Renal cortical epithelial cell (primary cell): ENCODE results near the gene WWOX. TPM values are rescaled to one million over a fixed set of nuclear protein-coding genes. Genes with fewer than 3 reads are reported as not detected.
A peak's percentile ranks its signal among the peaks of the same experiment; 100 is the strongest.
"Not testable (repeated sequence)": the region's sequence is repeated elsewhere in the genome, so short reads cannot be mapped to it uniquely, and the experiment has no call there.

Source experiments
- DNase-seq: peaks from one replicate; pipeline ENCODE4 v3.0.0-alpha.2; 2011; ENCODE audit warnings: low read depth
- total RNA-seq: library from RNA; depleted of rRNA; stranded (reverse); fragments of >200 nt; gene quantifications from 2 replicates; pipeline ENCODE4 v1.2.3, GENCODE V29; 2014

The WWOX gene
- total RNA-seq, 1 donor from 2014 or later: 29.5 TPM

GRCh38 chr16:78571434-78571833 is 472.0 kb downstream of the WWOX start:
- no peak for DNase-seq

GRCh38 chr16:78571898-78572358 is 472.5 kb downstream of the WWOX start:
- no peak for DNase-seq

- DNase-seq: no peak
Observed at GRCh38 chr16:78574571-78574970, 475.1 kb downstream of the WWOX start.

- DNase-seq: peak; percentile 3
Observed at GRCh38 chr16:78576941-78577340, 477.5 kb downstream of the WWOX start.

GRCh38 chr16:78577630-78578029 is 478.2 kb downstream of the WWOX start:
- DNase-seq: no peak

- no peak for DNase-seq
Observed at GRCh38 chr16:78579020-78579419, 479.6 kb downstream of the WWOX start.

GRCh38 chr16:78583441-78583840 is 484.0 kb downstream of the WWOX start:
- no peak for DNase-seq

- DNase-seq: no peak
Observed at GRCh38 chr16:78584213-78584860, 484.9 kb downstream of the WWOX start.

GRCh38 chr16:78584991-78585390 is 485.5 kb downstream of the WWOX start:
- no peak for DNase-seq

GRCh38 chr16:78589331-78589730 is 489.9 kb downstream of the WWOX start:
- DNase-seq: no peak

- DNase-seq: no peak
Observed at GRCh38 chr16:78591682-78592103, 492.2 kb downstream of the WWOX start.

- no peak for DNase-seq
Observed at GRCh38 chr16:78592111-78592510, 492.7 kb downstream of the WWOX start.

GRCh38 chr16:78593352-78593751 is 493.9 kb downstream of the WWOX start:
- no peak for DNase-seq

GRCh38 chr16:78594191-78594590 is 494.7 kb downstream of the WWOX start:
- DNase-seq: no peak

- DNase-seq: no peak
Observed at GRCh38 chr16:78596348-78596995, 497.0 kb downstream of the WWOX start.

- DNase-seq: no peak
Observed at GRCh38 chr16:78596996-78597422, 497.6 kb downstream of the WWOX start.

GRCh38 chr16:78597809-78598570 is 498.5 kb downstream of the WWOX start:
- no peak for DNase-seq

- no peak for DNase-seq
Observed at GRCh38 chr16:78599271-78599670, 499.8 kb downstream of the WWOX start.

GRCh38 chr16:78604423-78605062 is 505.1 kb downstream of the WWOX start:
- DNase-seq: not testable (repeated sequence)

GRCh38 chr16:78605548-78606101 is 506.2 kb downstream of the WWOX start:
- no peak for DNase-seq

- DNase-seq: no peak
Observed at GRCh38 chr16:78606545-78606944, 507.1 kb downstream of the WWOX start.

- DNase-seq: no peak
Observed at GRCh38 chr16:78607022-78607421, 507.6 kb downstream of the WWOX start.
